HEK293T (cell line): ENCODE measurements around the gene KCMF1.
"Not testable (repeated sequence)": the region's sequence is repeated elsewhere in the genome, so short reads cannot be mapped to it uniquely, and the experiment has no call there.

Source experiments
- CTCF ChIA-PET: fragments of 350-600 bp; formaldehyde crosslinking; extraction: SDS; loops from one replicate; lab custom pipeline; 2021; ENCODE audit warnings: antibody characterized with exemption, inconsistent platforms; lab: Yijun Ruan, JAX
- POLR2A ChIA-PET: fragments of 350-600 bp; formaldehyde crosslinking; extraction: SDS; loops from one replicate; lab custom pipeline; 2020; ENCODE audit warnings: antibody characterized with exemption, inconsistent platforms; lab: Yijun Ruan, JAX
- DNase-seq: peaks from one replicate; pipeline ENCODE4 v3.0.0; 2012; ENCODE audit warnings: mixed read lengths; ENCODE audit errors: extremely low spot score
- ARNT ChIP-seq: fragments of 450-650 bp; IDR thresholded peaks from 2 replicates; pipeline ENCODE4 v1.6.1; 2017; ENCODE audit warnings: mild to moderate bottlenecking
- BHLHE40 ChIP-seq: fragments of 450-650 bp; IDR thresholded peaks from 2 replicates; pipeline ENCODE4 v1.6.1; 2016; ENCODE audit warnings: mild to moderate bottlenecking, moderate library complexity, borderline replicate concordance
- CTBP1 ChIP-seq: fragments of 450-650 bp; IDR thresholded peaks from 2 replicates; pipeline ENCODE4 v1.6.1; 2016; ENCODE audit warnings: borderline replicate concordance
- ELF4 ChIP-seq: fragments of 450-650 bp; IDR thresholded peaks from 2 replicates; pipeline ENCODE4 v1.6.1; 2017; ENCODE audit warnings: antibody characterized with exemption
- FOXA1 ChIP-seq: fragments of 450-650 bp; IDR thresholded peaks from 2 replicates; pipeline ENCODE4 v1.6.1; 2016; ENCODE audit warnings: mild to moderate bottlenecking
- FOXK2 ChIP-seq: fragments of 450-650 bp; IDR thresholded peaks from 2 replicates; pipeline ENCODE4 v1.6.1; 2016; ENCODE audit warnings: mild to moderate bottlenecking
- FOXM1 ChIP-seq: fragments of 450-650 bp; IDR thresholded peaks from 2 replicates; pipeline ENCODE4 v1.6.1; 2017; ENCODE audit warnings: mild to moderate bottlenecking, borderline replicate concordance
- HDGF ChIP-seq: fragments of 450-650 bp; IDR thresholded peaks from 2 replicates; pipeline ENCODE4 v1.6.1; 2017; ENCODE audit warnings: antibody characterized with exemption, borderline replicate concordance
- L3MBTL2 ChIP-seq: fragments of 450-650 bp; conservative IDR thresholded peaks from 2 replicates; pipeline ENCODE4 v1.6.1; 2016; ENCODE audit warnings: mild to moderate bottlenecking
- LEF1 ChIP-seq: fragments of 450-650 bp; IDR thresholded peaks from 2 replicates; pipeline ENCODE4 v1.6.1; 2017; ENCODE audit warnings: mild to moderate bottlenecking, borderline replicate concordance
- NFRKB ChIP-seq: fragments of 450-650 bp; IDR thresholded peaks from 2 replicates; pipeline ENCODE4 v1.6.1; 2016; ENCODE audit warnings: mild to moderate bottlenecking, moderate library complexity
- PKNOX1 ChIP-seq: fragments of 450-650 bp; IDR thresholded peaks from 2 replicates; pipeline ENCODE4 v1.6.1; 2016
- SP1 ChIP-seq: fragments of 450-650 bp; IDR thresholded peaks from 2 replicates; pipeline ENCODE4 v1.6.1; 2017
- SUZ12 ChIP-seq: fragments of 450-650 bp; IDR thresholded peaks from 2 replicates; pipeline ENCODE4 v1.6.1; 2016; ENCODE audit warnings: mild to moderate bottlenecking
- TARDBP ChIP-seq: fragments of 450-650 bp; IDR thresholded peaks from 2 replicates; pipeline ENCODE4 v1.6.1; 2016
- ZNF384 ChIP-seq: fragments of 450-650 bp; IDR thresholded peaks from 2 replicates; pipeline ENCODE4 v1.6.1; 2016

Gene KCMF1

DNA sequence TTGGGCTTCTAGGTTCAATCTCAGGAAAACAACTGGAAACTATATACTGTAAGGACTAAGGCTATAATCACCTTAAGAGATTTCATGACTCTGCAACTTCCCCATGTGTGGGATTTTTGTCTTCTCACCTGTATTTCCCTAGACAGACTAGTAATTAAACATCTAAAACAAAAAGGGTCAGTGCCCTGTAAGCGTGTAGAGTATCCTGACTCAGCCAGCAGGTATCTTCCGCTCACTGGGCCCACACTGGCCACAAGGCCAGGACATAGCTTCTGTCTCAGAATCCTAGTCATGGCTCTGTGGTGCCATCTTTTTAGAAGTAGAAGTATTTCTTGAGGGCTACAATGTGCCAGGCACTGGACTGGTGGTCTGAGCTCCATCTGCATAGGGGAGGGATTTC lies 28.8 kb upstream of the KCMF1 start:
- CTCF ChIA-PET, result interaction anchor here (0.6 kb wide), 1 partner anchor 11 kb away, joined by 3 read pairs; no protein-coding TSS in a partner anchor
- no peak for DNase-seq
- TF ChIP-seq ELF4, result no peak
- no peak for TF ChIP-seq FOXA1
- TF ChIP-seq L3MBTL2, result no peak
- TF ChIP-seq LEF1, result no peak
- TF ChIP-seq FOXK2, result no peak
- no peak for TF ChIP-seq NFRKB
- no peak for TF ChIP-seq ARNT
- no peak for TF ChIP-seq SUZ12
- TF ChIP-seq ZNF384, result no peak
- no peak for TF ChIP-seq PKNOX1
- no peak for TF ChIP-seq SP1
- no peak for TF ChIP-seq BHLHE40
- no peak for TF ChIP-seq HDGF
- POLR2A ChIA-PET, result no interaction called here

GRCh38 chr2:84942964-84943421 lies 28.0 kb upstream of the KCMF1 start:
- no peak for DNase-seq
- ChIA-PET CTCF (interaction anchor here (0.5 to 0.8 kb wide), 2 partner anchors 17 to 313 kb away, joined by 3 read pairs; no protein-coding TSS in a partner anchor), POLR2A (no interaction called here)
- no peak for TF ChIP-seq NFRKB
- no peak for TF ChIP-seq PKNOX1
- TF ChIP-seq BHLHE40, result no peak
- TF ChIP-seq ELF4, result no peak
- no peak for TF ChIP-seq LEF1
- TF ChIP-seq FOXA1, result no peak
- TF ChIP-seq CTBP1, result no peak
- TF ChIP-seq SP1, result no peak
- no peak for TF ChIP-seq FOXK2

GRCh38 chr2:84944295-84944909 lies 26.6 kb upstream of the KCMF1 start:
- CTCF ChIA-PET, result no interaction called here
- TF ChIP-seq NFRKB, result no peak
- TF ChIP-seq ELF4, result no peak
- no peak for TF ChIP-seq SUZ12
- no peak for TF ChIP-seq PKNOX1
- TF ChIP-seq FOXM1, result no peak
- TF ChIP-seq TARDBP, result no peak
- no peak for TF ChIP-seq FOXK2
- TF ChIP-seq FOXA1, result no peak
- no peak for TF ChIP-seq BHLHE40
- TF ChIP-seq CTBP1, result no peak
- no peak for TF ChIP-seq SP1
- no peak for TF ChIP-seq L3MBTL2
- no peak for TF ChIP-seq LEF1
- TF ChIP-seq ZNF384, result no peak
- POLR2A ChIA-PET, result no interaction called here
- DNase-seq, result no peak

- POLR2A ChIA-PET, result interaction anchor here (0.8 kb wide), 1 partner anchor 13 kb away, joined by 5 read pairs; no protein-coding TSS in a partner anchor
- CTCF ChIA-PET, DNase-seq: not testable (repeated sequence)
These were observed 25.1 kb upstream of the KCMF1 start for GRCh38 chr2:84945838-84946203.

DNA sequence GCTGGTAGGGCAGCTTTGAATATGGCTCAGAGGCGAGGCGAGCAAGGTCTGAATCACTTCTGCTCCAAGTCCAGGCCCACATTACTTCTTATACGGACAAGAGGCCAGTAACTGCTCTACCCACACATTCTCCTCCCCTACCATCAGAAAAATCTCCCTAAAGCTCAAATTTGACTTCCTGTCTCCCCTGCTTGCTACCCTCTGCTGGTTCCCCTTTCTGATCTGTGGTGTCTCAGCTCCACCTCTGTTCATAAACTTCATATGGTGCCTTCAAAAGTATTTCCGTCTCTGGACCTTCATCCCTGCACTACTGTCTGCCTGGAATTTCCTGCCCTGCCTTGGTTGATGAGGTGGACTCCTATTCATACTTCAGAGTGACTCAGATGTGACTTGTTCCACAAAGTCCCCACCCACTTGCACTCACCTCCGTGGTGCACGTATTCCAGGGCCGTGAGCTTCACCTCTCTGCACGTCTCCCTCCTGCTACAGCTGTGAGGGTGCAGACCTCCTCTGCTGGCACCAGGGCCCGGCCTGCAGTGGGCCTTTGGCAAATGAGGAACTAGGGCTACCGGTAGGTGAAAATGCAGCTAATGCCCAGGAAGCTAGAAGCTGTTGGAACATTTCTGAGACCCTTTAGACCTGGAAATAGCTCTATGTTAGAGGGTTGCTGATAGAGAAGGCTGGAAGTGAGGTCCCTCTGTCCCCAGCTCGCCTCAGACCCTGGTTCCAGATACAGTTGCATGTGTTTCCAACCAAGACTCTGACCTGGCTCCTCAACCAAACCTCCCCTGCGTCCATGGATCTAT lies 24.6 kb upstream of the KCMF1 start:
- no peak for TF ChIP-seq FOXM1
- TF ChIP-seq ARNT, result no peak
- no peak for TF ChIP-seq SP1
- TF ChIP-seq PKNOX1, result no peak
- no peak for TF ChIP-seq FOXK2
- no peak for TF ChIP-seq FOXA1
- no peak for TF ChIP-seq L3MBTL2
- no peak for TF ChIP-seq SUZ12
- TF ChIP-seq ELF4, result no peak
- TF ChIP-seq CTBP1, result no peak
- no peak for TF ChIP-seq LEF1
- no peak for TF ChIP-seq NFRKB
- TF ChIP-seq TARDBP, result no peak
- no peak for TF ChIP-seq BHLHE40
- no peak for TF ChIP-seq ZNF384
- TF ChIP-seq HDGF, result no peak
- POLR2A ChIA-PET, result interaction anchor here (0.8 kb wide), 1 partner anchor 12 kb away, joined by 5 read pairs; no protein-coding TSS in a partner anchor
- CTCF ChIA-PET, result no interaction called here
- no peak for DNase-seq
